T-helper 17 cell (primary cell): Measurements from ENCODE around the gene CTNNA2. TPM values are rescaled to one million over a fixed set of nuclear protein-coding genes. Genes with fewer than 3 reads are reported as not detected.

Experiments used
- ATAC-seq: fragments of 150-1000 bp; cut with Tn5 transposase; 2 replicates; pipeline ENCODE4 v1.10.0; 2021; ENCODE audit warnings: mild to moderate bottlenecking, moderate library complexity
- DNase-seq, 3 donors: peaks; one replicate each; pipeline versions ENCODE4 v3.0.0 to v3.0.0-alpha.2; 2020 to 2021
- H3K9me3 ChIP-seq: one replicate; pipeline ENCODE4 v1.7.0; 2013; ENCODE audit warnings: low read length, mild to moderate bottlenecking; ENCODE audit not compliant: control insufficient read depth, poor library complexity, severe bottlenecking
- H3K27ac Mint-ChIP-seq: one replicate; pipeline ENCODE4 v1.8.0; 2022; ENCODE audit warnings: mild to moderate bottlenecking, moderate library complexity, mixed read lengths
- H3K27me3 Mint-ChIP-seq: one replicate; pipeline ENCODE4 v1.8.0; 2022; ENCODE audit warnings: mixed read lengths
- H3K36me3 Mint-ChIP-seq: one replicate; pipeline ENCODE4 v1.8.0; 2022; ENCODE audit warnings: low read depth, mixed read lengths
- H3K4me1 Mint-ChIP-seq: one replicate; pipeline ENCODE4 v1.8.0; 2022; ENCODE audit warnings: mild to moderate bottlenecking, mixed read lengths
- H3K4me3 Mint-ChIP-seq: one replicate; pipeline ENCODE4 v1.8.0; 2022; ENCODE audit warnings: mild to moderate bottlenecking, moderate library complexity, mixed read lengths
- total RNA-seq, 4 donors: library from RNA in 2 of 4; stranded (reverse) in 2 of 4; gene quantifications; one replicate each; pipeline ENCODE4 v1.2.3 and lab custom pipeline; 2022 to 2026

CTNNA2 gene
- total RNA-seq, 2 donors from 2014 or later = not detected

DNA sequence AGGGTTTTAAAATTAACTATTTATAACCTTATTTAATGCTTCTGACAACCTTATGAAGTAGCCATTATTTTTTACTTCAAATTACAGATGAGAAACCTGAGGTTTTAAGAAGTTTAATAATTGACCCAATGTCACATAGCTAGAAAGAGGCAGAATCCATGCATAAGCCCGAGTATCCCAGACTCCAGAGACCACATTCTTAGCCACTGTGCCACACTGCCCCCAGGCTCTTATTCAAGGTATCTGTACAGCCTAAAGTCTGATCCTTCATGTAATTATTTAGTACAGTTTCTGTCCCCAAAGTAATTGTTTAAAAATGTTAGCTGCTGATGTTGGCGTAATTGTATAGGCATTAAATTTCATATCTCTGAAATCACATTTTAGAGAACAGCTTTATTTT is 916.4 kb downstream of the CTNNA2 start:
- Mint-ChIP-seq H3K27me3 (no peaks in the 10 kb centered on the region), H3K36me3 (no peaks in the 10 kb centered on the region), H3K4me3 (no peak overlapping the region), H3K4me1 (no peaks in the 10 kb centered on the region), H3K27ac (no peak overlapping the region)
- ATAC-seq (no peak), DNase-seq (no peak)
- no peaks in the 10 kb centered on the region for H3K9me3 ChIP-seq

DNA sequence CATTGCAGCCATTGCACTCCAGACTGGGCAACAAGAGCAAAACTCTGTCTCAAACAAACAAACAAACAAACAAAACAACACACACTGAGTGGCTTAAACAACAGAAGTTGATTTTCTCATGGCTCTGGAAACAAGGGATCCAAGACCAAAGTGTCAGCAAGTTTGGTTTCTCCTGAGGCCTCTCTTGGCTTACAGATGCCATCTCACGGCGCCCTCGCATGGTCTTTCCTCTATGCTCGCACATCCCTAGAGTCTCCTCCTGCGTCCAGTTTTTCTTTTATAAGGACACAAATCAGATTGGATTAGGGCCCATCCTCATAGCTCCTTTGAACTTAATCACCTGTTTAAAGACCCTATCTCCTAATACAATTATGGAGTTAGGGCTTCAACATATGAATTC is 925.1 kb downstream of the CTNNA2 start:
- no peaks in the 10 kb centered on the region for H3K4me1 Mint-ChIP-seq
- H3K36me3 Mint-ChIP-seq = no peaks in the 10 kb centered on the region
- H3K27ac Mint-ChIP-seq = no peak overlapping the region
- no peaks in the 10 kb centered on the region for H3K27me3 Mint-ChIP-seq
- DNase-seq (no peak), ATAC-seq (no peak)
- H3K9me3 ChIP-seq = peaks cover 4% of the 10 kb centered on the region
- no peak overlapping the region for H3K4me3 Mint-ChIP-seq

GRCh38 chr2:80438686-80439085 is 925.8 kb downstream of the CTNNA2 start:
- peaks cover 4% of the 10 kb centered on the region for H3K9me3 ChIP-seq
- Mint-ChIP-seq H3K27ac (no peak overlapping the region), H3K4me3 (no peak overlapping the region), H3K4me1 (no peaks in the 10 kb centered on the region), H3K36me3 (no peaks in the 10 kb centered on the region), H3K27me3 (no peaks in the 10 kb centered on the region)
- DNase-seq (no peak), ATAC-seq (no peak)

GRCh38 chr2:80454628-80455027 is 941.8 kb downstream of the CTNNA2 start:
- Mint-ChIP-seq H3K4me3 (no peak overlapping the region), H3K4me1 (no peaks in the 10 kb centered on the region), H3K36me3 (no peaks in the 10 kb centered on the region), H3K27me3 (no peaks in the 10 kb centered on the region), H3K27ac (no peak overlapping the region)
- DNase-seq (no peak), ATAC-seq (no peak)
- no peaks in the 10 kb centered on the region for H3K9me3 ChIP-seq

GRCh38 chr2:80459028-80459427 is 946.2 kb downstream of the CTNNA2 start:
- no peak overlapping the region for H3K4me3 Mint-ChIP-seq
- no peaks in the 10 kb centered on the region for H3K4me1 Mint-ChIP-seq
- no peak for ATAC-seq
- no peaks in the 10 kb centered on the region for H3K27me3 Mint-ChIP-seq
- H3K27ac Mint-ChIP-seq = no peak overlapping the region
- no peaks in the 10 kb centered on the region for H3K36me3 Mint-ChIP-seq
- H3K9me3 ChIP-seq = no peaks in the 10 kb centered on the region
- DNase-seq = no peak

- Mint-ChIP-seq H3K4me1 (no peaks in the 10 kb centered on the region), H3K27ac (no peak overlapping the region), H3K27me3 (no peaks in the 10 kb centered on the region), H3K36me3 (no peaks in the 10 kb centered on the region), H3K4me3 (no peak overlapping the region)
- no peak for ATAC-seq
- no peak for DNase-seq
- H3K9me3 ChIP-seq = no peaks in the 10 kb centered on the region
Measured at GRCh38 chr2:80461505-80462197, 948.8 kb downstream of the CTNNA2 start.

- no peak overlapping the region for H3K4me3 Mint-ChIP-seq
- H3K27me3 Mint-ChIP-seq = no peaks in the 10 kb centered on the region
- no peaks in the 10 kb centered on the region for H3K36me3 Mint-ChIP-seq
- no peak for ATAC-seq
- no peaks in the 10 kb centered on the region for H3K4me1 Mint-ChIP-seq
- H3K9me3 ChIP-seq = no peaks in the 10 kb centered on the region
- no peak overlapping the region for H3K27ac Mint-ChIP-seq
- no peak for DNase-seq
Measured at GRCh38 chr2:80462654-80463053, 949.8 kb downstream of the CTNNA2 start.

DNA sequence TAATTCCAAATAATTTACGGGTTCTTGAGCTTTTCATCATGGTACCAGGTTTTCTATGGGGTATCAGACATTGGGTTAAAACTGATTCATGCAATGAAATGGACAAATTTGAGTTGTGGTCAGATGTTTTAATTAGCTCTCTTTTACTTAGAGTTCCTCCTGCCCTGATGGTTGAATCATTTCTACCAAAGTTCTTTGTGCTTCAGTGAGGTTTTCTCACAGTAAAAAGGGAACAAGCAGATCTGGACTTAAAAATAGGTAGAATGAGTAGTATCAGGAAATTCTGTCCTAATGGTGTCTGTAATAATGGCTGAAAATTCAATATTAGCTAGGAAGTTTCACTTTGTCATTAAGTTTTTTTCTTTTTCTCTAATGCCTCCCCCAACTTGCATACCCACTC is 951.4 kb downstream of the CTNNA2 start:
- H3K4me3 Mint-ChIP-seq = no peak overlapping the region
- no peak overlapping the region for H3K27ac Mint-ChIP-seq
- no peaks in the 10 kb centered on the region for H3K27me3 Mint-ChIP-seq
- ATAC-seq (no peak), DNase-seq (no peak)
- H3K9me3 ChIP-seq = no peaks in the 10 kb centered on the region
- no peaks in the 10 kb centered on the region for H3K4me1 Mint-ChIP-seq
- H3K36me3 Mint-ChIP-seq = no peaks in the 10 kb centered on the region

- Mint-ChIP-seq H3K4me1 (no peaks in the 10 kb centered on the region), H3K27me3 (no peaks in the 10 kb centered on the region), H3K27ac (no peak overlapping the region), H3K4me3 (no peak overlapping the region), H3K36me3 (no peaks in the 10 kb centered on the region)
- H3K9me3 ChIP-seq = peaks cover 2% of the 10 kb centered on the region
- ATAC-seq (no peak), DNase-seq (no peak)
Measured at GRCh38 chr2:80467262-80467811, 954.5 kb downstream of the CTNNA2 start.

DNA sequence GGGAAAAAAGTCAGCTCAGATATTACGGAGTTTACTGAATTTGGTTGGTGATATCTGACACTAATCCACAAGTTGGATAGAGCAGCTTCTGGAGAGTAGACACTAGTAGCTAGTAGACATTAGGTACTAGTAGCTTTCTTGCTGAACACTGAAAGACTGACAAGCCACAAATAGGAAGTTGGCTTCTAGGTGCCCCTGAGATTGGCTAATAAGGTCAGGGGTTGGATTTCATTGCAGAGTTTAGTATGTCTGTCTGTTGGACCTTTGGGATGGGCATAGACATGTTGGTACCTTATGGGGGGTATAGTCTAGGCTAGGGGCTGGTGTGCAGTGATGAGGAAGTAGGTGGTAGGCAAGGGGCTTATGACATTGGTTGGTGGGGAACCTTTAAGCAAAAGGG is 956.6 kb downstream of the CTNNA2 start:
- Mint-ChIP-seq H3K4me1 (no peaks in the 10 kb centered on the region), H3K4me3 (no peak overlapping the region), H3K27ac (no peak overlapping the region), H3K36me3 (no peaks in the 10 kb centered on the region), H3K27me3 (no peaks in the 10 kb centered on the region)
- DNase-seq (no peak), ATAC-seq (no peak)
- peaks cover 2% of the 10 kb centered on the region for H3K9me3 ChIP-seq

DNA sequence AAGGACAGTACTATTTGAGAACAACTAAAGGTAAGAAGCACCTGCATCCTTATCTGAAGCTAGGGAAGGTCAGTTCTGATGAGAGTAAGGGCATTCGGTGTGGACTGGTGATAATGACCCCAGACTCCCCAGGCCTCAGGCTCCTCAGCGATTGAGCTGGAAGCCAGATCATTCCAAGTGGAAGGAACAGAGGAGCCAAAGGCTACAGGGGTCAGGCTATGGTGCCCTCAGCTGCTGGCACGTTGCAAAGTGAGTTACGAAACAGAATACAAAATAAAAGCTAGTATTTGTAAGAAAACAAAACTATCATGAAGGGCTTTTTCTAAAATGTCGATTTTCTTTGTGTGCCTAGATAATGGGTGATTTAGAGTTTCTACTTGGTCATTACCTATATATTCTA is 960.2 kb downstream of the CTNNA2 start:
- DNase-seq = no peak
- Mint-ChIP-seq H3K36me3 (no peaks in the 10 kb centered on the region), H3K27ac (no peak overlapping the region), H3K4me3 (no peak overlapping the region), H3K27me3 (no peaks in the 10 kb centered on the region), H3K4me1 (no peaks in the 10 kb centered on the region)
- no peak for ATAC-seq
- H3K9me3 ChIP-seq = peaks cover 2% of the 10 kb centered on the region

GRCh38 chr2:80473796-80474195 is 960.9 kb downstream of the CTNNA2 start:
- Mint-ChIP-seq H3K36me3 (no peaks in the 10 kb centered on the region), H3K27ac (no peak overlapping the region), H3K4me3 (no peak overlapping the region), H3K27me3 (no peaks in the 10 kb centered on the region), H3K4me1 (no peaks in the 10 kb centered on the region)
- ATAC-seq (no peak), DNase-seq (no peak)
- peaks cover 2% of the 10 kb centered on the region for H3K9me3 ChIP-seq

- no peaks in the 10 kb centered on the region for H3K36me3 Mint-ChIP-seq
- no peaks in the 10 kb centered on the region for H3K9me3 ChIP-seq
- no peak for ATAC-seq
- no peak for DNase-seq
- no peak overlapping the region for H3K27ac Mint-ChIP-seq
- H3K4me1 Mint-ChIP-seq = no peaks in the 10 kb centered on the region
- no peaks in the 10 kb centered on the region for H3K27me3 Mint-ChIP-seq
- no peak overlapping the region for H3K4me3 Mint-ChIP-seq
Measured at GRCh38 chr2:80475970-80476369, 963.1 kb downstream of the CTNNA2 start.

- no peak overlapping the region for H3K27ac Mint-ChIP-seq
- no peaks in the 10 kb centered on the region for H3K27me3 Mint-ChIP-seq
- H3K9me3 ChIP-seq = no peaks in the 10 kb centered on the region
- ATAC-seq = no peak
- DNase-seq = no peak
- no peaks in the 10 kb centered on the region for H3K4me1 Mint-ChIP-seq
- no peak overlapping the region for H3K4me3 Mint-ChIP-seq
- H3K36me3 Mint-ChIP-seq = no peaks in the 10 kb centered on the region
Measured at GRCh38 chr2:80476535-80477117, 963.8 kb downstream of the CTNNA2 start.
